Stimulated activated CD4-positive, alpha-beta T cell treated with anti-CD3 and anti-CD28 coated beads, TNF-alpha, amount 100 ng/mL, for 4 hours (primary cell): Measurements from ENCODE around the gene GTSE1.

ENCODE experiments used
- DNase-seq, 3 experiments: peaks; one replicate each; pipeline ENCODE4 v3.0.0-alpha.2; 2020; ENCODE audit warnings: low read depth in 3 of 3

The GTSE1 gene

GRCh38 chr22:46351767-46352166 is 55.1 kb downstream of the GTSE1 start:
- DNase-seq, result no peak

- no peak for DNase-seq
These were observed 55.6 kb downstream of the GTSE1 start for GRCh38 chr22:46352276-46352675.

- no peak for DNase-seq
These were observed 56.2 kb downstream of the GTSE1 start for GRCh38 chr22:46352691-46353386.

- DNase-seq, result no peak
These were observed 56.9 kb downstream of the GTSE1 start for GRCh38 chr22:46353483-46354105.

GRCh38 chr22:46354176-46354992 is 57.7 kb downstream of the GTSE1 start:
- no peak for DNase-seq

GRCh38 chr22:46354993-46355305 is 58.3 kb downstream of the GTSE1 start:
- DNase-seq, result no peak

GRCh38 chr22:46355369-46355995 is 58.8 kb downstream of the GTSE1 start:
- peak; percentile 27 to 33 (median 27) for DNase-seq

GRCh38 chr22:46355996-46356471 is 59.4 kb downstream of the GTSE1 start:
- DNase-seq, result no peak

- DNase-seq, result no peak
These were observed 60.1 kb downstream of the GTSE1 start for GRCh38 chr22:46356496-46357480.

- DNase-seq, result no peak
These were observed 61.2 kb downstream of the GTSE1 start for GRCh38 chr22:46357711-46358520.

- DNase-seq, result no peak
These were observed 62.1 kb downstream of the GTSE1 start for GRCh38 chr22:46358766-46359165.

- no peak for DNase-seq
These were observed 62.7 kb downstream of the GTSE1 start for GRCh38 chr22:46359362-46359761.

- no peak for DNase-seq
These were observed 63.4 kb downstream of the GTSE1 start for GRCh38 chr22:46360097-46360496.

GRCh38 chr22:46360891-46361290 is 64.2 kb downstream of the GTSE1 start:
- DNase-seq, result no peak

- DNase-seq, result no peak
These were observed 65.1 kb downstream of the GTSE1 start for GRCh38 chr22:46361826-46362202.

GRCh38 chr22:46362203-46362933 is 65.7 kb downstream of the GTSE1 start:
- DNase-seq, result no peak

GRCh38 chr22:46362934-46363515 is 66.4 kb downstream of the GTSE1 start:
- DNase-seq, result no peak

GRCh38 chr22:46363611-46364321 is 67.1 kb downstream of the GTSE1 start:
- no peak for DNase-seq
